Measurements from ENCODE around the gene ISG20.

DNA sequence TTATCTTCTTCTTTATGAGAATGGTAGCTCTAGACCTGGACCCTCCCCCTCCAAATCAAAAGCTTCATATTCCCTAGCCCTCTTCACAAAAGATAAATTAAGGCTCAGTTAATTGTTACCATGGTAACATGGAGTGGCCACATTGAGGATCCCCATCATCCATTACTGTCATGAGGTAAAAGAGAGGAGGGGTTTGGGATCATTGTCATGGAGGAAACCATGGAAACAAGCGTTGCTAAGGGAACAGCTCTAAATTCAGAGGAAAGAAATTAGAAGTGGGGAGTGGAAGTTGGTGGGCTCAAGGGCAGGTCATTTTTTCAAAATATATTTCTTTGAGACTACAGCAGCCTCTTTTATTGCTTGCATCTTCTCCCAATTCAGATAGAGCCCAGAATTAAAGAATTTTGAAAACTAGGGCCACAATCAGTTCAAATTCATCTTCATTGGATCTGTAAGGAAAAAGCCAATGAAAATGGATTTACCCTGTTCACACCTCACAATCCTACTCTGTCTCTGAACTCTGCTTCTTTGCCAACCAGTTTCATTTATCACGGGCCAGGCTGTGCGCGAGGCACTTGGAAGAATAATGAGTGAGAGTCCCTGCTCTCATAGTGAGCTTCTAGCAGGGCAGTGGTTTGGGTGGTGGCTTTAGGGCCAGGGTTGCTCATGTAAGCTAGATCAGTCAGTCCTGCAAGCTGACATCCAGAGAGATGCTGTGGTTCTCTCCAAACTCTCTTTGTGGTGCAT lies 29.3 kb upstream of the ISG20 start:
- TF ChIP-seq CTCF (IDR thresholded peaks at IDR 0.05; ENCODE audit: insufficient read depth, low read depth, low read length), result no peak
- TF ChIP-seq EZH2 (IDR thresholded peaks at IDR 0.05; ENCODE audit: insufficient read depth, low read length), result no peak
